NCI-H526 treated with DMSO at 0.1 percent for 48 hours (cell line): Measurements from ENCODE around the gene SPATA16.
"Not testable (repeated sequence)": the region's sequence is repeated elsewhere in the genome, so short reads cannot be mapped to it uniquely, and the experiment has no call there.

Experiments used
- DNase-seq: peaks from one replicate; lab custom pipeline; 2025; lab: John Stamatoyannopoulos, UW

The SPATA16 gene

DNA sequence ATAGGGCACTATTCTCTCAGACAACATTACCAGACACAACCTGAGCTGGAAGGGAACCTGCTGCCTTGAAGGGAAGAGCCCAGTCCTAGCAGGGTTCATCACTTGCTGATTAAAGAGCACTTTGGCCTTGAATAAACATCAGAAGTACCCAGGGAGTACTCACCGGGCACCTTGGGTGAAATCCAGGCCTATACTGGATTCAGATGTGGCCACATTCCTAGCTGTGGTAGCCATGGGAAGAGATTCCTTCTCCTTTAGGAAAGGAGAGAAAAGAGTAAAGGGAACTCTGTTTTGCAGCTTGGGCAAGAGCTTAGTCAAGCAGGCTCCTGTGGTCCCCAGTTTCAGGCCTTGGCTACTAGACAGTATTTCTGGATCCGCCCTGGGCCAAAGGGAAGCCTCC is 195.0 kb downstream of the SPATA16 start:
- DNase-seq = no peak

- no peak for DNase-seq
These were observed 201.3 kb downstream of the SPATA16 start for GRCh38 chr3:172939651-172940293.

DNA sequence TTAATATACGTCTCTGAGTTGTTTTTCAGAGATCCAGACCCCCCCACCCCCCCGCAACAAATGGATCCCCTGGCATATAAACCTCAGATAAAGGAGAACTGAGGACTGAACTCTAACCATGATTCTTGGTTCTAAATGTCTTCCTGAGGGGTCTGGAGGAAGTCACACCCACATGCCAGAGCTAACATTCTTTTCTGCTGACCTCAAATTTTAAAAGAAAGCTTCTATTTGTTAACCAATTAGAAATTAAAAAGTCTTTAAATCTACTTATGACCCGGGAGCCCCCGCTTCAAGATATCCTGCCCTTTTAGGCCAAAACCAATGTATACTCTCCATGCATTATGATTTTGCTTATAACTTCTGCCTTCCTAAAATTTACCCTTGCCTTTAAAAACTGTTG is 202.2 kb downstream of the SPATA16 start:
- DNase-seq = no peak

- no peak for DNase-seq
These were observed 209.2 kb downstream of the SPATA16 start for GRCh38 chr3:172931746-172932285.

- no peak for DNase-seq
These were observed 211.6 kb downstream of the SPATA16 start for GRCh38 chr3:172929451-172929850.

- DNase-seq = no peak
These were observed 216.5 kb downstream of the SPATA16 start for GRCh38 chr3:172924546-172924945.

GRCh38 chr3:172919297-172919683 is 221.7 kb downstream of the SPATA16 start:
- no peak for DNase-seq

- DNase-seq = no peak
These were observed 222.3 kb downstream of the SPATA16 start for GRCh38 chr3:172918568-172919296.

DNA sequence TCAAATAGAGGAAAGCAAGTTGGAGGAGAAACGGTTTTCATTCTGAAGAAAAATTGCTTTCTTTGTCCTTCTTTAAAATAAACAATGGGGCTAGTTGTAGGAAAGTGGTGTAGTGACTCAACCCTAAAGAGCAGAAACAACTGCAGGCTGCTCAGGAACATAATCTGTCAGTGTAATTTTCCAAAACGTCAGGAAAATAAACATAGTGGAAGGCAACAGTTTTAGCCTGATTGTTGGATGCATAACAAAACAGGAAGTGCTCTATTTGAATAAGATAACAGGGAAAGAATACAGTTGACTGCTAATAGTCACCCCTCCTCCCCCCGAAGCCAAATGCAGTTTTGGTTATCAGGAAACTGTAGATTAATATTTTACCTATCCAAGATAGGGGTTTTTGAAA is 222.9 kb downstream of the SPATA16 start:
- peak; percentile 44 for DNase-seq

DNA sequence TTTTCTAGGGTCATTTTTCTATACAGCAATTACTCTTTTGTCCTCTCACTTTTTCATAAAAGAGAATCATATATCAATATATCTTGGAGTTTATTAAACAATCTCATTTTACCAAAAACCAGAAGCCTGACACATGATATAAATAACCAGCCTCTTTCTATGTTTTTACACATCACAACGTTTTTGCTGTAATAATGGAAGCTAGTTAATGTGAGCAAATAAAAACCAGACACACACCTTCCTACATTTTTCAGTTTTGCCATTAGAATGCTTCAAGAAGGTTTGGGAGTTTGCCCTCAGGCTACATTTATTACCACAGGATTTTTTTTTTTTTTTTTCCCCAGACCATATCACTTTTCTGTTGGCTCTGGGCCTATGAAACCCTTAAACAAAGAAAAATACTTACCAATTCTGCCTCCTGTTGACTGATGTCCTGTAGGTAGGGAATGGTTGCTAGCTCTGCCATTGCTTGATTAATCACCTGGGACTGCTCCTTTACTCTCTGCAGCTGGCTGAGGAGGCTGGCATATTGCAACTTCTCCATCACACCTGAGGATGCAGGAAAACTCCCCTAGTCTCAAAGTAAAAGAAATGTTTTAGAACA is 225.0 kb downstream of the SPATA16 start:
- no peak for DNase-seq

DNA sequence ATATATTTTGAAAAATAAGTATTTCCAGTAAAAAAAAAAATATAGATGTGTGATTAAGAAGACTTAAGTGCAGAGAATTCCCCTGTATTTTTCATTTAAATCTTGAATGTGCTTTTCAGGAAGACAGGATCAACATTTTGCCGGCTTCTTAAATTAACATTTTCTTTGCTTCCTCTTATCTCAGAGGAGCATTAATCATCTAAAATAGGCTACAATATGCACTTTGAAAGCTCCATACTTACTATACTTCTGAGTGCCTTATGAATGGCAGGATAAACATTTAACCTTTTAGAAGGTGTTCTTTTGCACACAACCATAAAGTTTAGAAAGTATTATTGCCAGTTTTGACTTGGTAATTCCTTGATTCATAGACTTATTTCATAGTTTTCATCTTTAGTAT is 226.2 kb downstream of the SPATA16 start:
- DNase-seq = no peak

DNA sequence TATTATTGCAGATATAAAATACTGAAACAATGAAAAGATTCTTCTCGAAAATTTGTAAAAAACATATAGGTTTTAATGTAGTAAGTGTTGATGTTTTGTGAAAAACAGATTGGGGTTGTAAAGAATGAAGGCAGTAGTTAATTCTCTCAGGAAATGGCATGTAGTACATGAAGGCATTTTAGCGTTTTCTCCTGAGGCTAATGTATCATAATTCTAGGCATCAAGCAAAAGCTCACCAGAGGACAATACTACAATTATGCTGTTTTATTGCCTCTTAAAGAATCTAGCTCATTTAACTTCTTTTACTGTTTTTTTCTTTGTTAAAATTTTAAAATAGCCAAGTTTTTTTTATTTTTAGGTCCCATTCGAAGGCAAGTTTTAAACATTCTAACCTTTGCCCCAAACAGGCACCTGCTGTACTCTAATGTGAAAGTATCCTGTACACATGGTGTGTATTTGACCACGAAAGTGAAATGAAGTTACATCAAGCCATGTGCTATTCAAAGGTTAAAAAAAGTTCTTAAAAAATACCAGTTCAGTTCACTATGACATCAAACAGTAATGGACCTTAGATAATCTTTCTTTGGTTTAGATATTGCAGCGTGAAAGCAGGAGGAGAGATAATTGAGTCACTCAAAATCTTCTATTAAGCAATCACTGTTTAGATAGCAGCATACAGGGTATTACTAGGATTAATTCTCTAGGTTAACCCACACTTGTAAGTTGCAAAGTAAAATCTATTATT is 227.0 kb downstream of the SPATA16 start:
- DNase-seq = no peak

DNA sequence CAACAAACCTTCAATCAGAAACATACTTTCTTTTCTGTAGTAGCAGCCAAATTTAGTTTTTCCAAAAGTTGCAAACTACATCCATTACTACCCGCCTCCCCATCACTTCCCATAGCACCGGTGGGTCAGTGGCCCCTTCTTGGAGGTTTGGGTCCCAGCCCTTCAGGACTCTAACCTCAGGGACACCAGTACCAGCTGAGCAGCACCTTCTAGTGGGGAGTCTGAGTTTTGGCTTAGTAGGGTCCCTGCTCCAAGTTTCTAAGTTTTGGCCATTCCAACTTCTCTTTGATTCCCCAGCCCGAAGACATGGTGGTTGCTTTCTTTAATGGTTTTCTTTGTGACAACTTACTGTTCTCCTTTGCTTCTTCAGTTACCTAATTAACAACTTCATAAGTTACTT is 229.9 kb downstream of the SPATA16 start:
- no peak for DNase-seq

GRCh38 chr3:172908771-172909270 is 232.2 kb downstream of the SPATA16 start:
- no peak for DNase-seq

DNA sequence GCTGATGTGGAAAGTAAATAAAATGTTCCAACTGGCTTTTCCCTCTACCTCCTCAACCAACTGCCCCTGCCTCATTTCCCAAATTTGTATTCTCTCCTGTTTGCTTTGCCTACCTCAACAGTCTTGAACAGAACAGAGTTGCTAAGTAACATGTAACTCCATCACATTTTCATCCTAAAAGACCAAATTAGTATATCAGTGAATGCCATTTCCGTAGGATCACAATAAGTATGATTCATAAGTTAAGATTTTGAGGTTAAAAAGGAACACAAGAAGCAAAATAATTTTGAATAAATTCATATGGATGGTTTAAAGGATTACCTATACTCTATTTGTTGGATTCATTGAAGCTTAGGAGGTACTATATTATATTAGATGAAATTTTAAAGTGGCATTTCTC is 235.6 kb downstream of the SPATA16 start:
- DNase-seq = no peak

- DNase-seq = no peak
These were observed 236.2 kb downstream of the SPATA16 start for GRCh38 chr3:172904711-172905373.

- no peak for DNase-seq
These were observed 237.3 kb downstream of the SPATA16 start for GRCh38 chr3:172903642-172904320.

DNA sequence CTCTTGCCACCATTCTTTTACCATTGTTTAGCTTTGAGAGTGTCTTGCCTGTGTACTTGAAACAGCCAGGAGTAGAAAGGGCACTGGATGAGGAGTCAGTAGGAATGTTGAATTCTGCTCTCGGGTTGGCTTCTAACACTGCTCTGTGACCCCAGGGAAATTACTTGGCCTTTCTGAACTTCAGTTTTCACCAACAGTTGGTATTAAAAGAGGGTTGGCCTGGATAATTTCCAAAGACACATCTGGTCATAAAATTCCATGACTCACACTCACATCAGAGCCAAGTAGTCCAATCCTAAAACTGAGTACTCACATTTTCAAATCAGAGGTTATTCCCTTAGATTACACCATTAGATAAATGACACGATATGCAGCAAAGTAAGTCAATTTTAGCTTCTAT is 248.9 kb downstream of the SPATA16 start:
- DNase-seq = no peak

DNA sequence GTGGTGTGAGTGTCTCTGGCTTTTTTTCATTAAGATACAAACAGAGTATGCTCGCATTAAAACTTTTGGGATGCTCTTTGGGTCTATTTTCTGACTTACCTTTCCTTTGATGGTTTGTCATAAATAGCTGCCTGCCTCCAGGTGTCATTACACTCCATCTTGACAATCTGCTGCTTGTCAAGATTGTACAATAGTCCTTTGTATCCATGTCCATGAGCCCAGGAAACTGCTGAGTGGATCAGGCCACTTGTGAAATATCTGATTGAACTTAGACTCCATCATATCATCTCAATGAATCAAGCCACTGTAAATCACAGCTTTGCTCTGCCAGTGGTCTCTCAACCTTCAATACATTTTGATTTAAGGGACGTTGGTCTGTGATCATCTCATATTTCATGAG is 255.3 kb downstream of the SPATA16 start:
- DNase-seq = no peak

DNA sequence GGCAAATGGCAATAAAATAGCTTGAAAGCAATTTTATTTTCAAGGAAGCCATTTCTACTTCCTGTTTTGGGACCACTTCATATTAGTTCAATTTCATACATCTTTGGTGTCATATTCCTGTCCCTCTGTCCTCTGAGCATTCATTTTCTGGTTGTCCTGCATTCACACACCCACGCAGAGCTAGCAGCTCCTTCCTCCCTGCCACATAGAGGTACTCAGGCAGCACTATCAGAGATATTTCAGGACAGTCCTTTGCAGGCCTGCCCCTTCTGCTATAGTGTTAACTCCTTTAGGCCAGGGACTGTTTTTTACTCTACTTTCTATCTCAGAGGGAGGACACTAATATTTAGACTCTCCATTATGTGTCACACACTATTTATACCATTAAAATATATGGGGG is 258.5 kb downstream of the SPATA16 start:
- no peak for DNase-seq

DNA sequence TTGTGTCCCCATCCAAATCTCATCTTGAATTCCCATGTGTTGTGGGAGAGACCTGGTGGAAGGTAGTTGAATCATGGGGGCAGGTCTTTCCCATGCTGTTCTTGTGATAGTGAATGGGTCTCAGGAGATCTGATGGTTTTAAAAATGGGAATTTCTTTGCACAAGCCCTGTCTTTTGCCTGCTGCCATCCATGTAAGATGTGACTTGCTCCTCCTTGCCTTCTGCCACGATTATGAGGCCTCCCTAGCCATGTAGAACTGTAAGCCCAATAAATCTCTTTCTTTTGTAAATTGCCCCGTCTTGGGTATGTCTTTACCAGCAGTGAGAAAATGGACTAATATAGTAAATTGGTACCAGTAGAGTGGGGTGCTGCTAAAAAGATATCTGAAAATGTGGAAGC is 261.7 kb downstream of the SPATA16 start:
- DNase-seq = not testable (repeated sequence)
